ENCODE measurements around the gene STUM.

DNA sequence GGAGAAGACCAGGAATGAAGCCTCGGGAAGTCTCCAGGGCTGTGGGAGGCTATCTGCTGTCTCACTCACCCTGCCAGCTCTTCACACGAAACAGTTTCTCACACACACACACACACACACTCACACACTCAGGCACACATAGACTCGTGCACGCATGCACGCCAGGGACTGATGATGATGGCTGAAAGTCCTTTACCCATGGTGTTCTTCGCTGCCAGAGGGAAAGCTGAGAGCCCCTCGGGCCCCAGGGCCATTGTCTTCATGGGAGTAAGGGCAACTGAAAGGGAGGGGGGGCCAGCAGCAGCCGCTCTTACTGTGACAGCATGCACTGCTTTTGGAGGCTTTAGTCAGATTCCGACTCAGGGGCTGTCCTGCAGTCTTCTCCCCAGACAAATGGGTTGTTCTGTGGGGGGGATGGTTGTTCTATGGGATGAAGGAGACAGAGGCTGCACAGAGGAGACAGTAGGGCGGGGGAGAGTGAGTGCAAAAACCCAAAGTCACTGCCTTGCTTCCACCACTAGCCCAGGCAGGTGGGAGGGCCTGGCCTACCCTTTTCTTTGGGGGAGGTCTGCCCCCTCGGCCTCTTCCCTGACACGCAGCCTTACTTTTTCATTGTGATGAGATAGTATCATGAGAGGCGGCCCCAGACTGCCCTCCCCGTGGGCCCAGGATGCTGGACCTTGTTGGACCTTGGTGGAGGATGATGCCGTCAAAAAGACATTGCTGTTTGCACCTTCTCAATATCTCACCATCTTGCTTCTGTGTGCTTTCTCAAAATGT, 29.0 kb downstream of the STUM start:
- TF ChIP-seq POLR2A (IDR thresholded peaks at IDR 0.05; ENCODE audit: low read length) (no peak), GATA1 (IDR thresholded peaks at IDR 0.05; ENCODE audit: low read depth, low read length) (no peak)

All from erythroblast (primary cell).